DND-41 (cell line): ENCODE data around the gene BSCL2.
A peak's percentile ranks its signal among the peaks of the same experiment; 100 is the strongest.

Experiments
- EZH2 ChIP-seq: IDR thresholded peaks from 3 replicates; pipeline ENCODE4 v1.6.1; 2012; ENCODE audit warnings: borderline replicate concordance, low read depth, mild to moderate bottlenecking, moderate library complexity, low read length, inconsistent platforms; ENCODE audit not compliant: severe bottlenecking
- TF ChIP-seq, protein P1 (sequence below): IDR thresholded peaks from 2 replicates; pipeline ENCODE4 v1.5.1; 2012; ENCODE audit warnings: borderline replicate concordance, low read length, moderate library complexity, mild to moderate bottlenecking; ENCODE audit not compliant: poor library complexity, severe bottlenecking; ENCODE audit errors: extremely low read depth

DNA sequence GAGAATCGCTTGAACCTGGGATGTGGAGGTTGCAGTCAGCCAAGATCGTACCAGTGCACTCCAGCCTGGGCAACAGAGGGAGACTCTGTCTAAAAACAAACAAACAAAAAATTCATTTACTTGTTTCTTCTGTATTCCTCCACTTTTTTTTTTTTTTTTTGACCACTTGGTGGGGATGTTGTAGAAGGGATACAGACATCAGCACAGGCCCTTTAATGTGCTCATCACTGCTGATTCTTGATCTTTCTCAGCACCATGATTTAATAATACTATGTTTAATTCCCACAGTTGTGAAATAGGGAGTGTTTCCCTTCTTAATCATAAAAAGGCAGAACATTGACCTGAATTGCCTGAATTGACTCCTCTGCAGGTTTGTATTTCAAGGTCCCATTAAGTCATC lies 25.6 kb upstream of the BSCL2 start:
- TF ChIP-seq, protein P1, sequence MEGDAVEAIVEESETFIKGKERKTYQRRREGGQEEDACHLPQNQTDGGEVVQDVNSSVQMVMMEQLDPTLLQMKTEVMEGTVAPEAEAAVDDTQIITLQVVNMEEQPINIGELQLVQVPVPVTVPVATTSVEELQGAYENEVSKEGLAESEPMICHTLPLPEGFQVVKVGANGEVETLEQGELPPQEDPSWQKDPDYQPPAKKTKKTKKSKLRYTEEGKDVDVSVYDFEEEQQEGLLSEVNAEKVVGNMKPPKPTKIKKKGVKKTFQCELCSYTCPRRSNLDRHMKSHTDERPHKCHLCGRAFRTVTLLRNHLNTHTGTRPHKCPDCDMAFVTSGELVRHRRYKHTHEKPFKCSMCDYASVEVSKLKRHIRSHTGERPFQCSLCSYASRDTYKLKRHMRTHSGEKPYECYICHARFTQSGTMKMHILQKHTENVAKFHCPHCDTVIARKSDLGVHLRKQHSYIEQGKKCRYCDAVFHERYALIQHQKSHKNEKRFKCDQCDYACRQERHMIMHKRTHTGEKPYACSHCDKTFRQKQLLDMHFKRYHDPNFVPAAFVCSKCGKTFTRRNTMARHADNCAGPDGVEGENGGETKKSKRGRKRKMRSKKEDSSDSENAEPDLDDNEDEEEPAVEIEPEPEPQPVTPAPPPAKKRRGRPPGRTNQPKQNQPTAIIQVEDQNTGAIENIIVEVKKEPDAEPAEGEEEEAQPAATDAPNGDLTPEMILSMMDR, result peak; percentile 35
- TF ChIP-seq EZH2, result no peak
